Suprapubic skin (tissue), 4 donors: ENCODE measurements around the gene PRR36. TPM values are rescaled to one million over a fixed set of nuclear protein-coding genes. Genes with fewer than 3 reads are reported as not detected.

ENCODE experiments used
- DNase-seq, 2 donors: peaks; one replicate each; pipeline ENCODE4 v3.0.0-alpha.2; 2019; ENCODE audit warnings: low spot score in 2 of 2
- H3K27ac ChIP-seq: fragments of 200-600 bp; sonication (generic); one replicate; pipeline ENCODE4 v1.5.1; 2019
- H3K27me3 ChIP-seq: fragments of 200-600 bp; sonication (generic); one replicate; pipeline ENCODE4 v1.5.1; 2019
- H3K36me3 ChIP-seq: fragments of 200-600 bp; sonication (generic); one replicate; pipeline ENCODE4 v1.5.1; 2019
- H3K4me1 ChIP-seq: fragments of 200-600 bp; sonication (generic); one replicate; pipeline ENCODE4 v1.5.1; 2019
- H3K4me3 ChIP-seq: fragments of 200-600 bp; sonication (generic); one replicate; pipeline ENCODE4 v1.5.1; 2019; ENCODE audit warnings: mild to moderate bottlenecking
- H3K9me3 ChIP-seq: fragments of 200-600 bp; sonication (generic); one replicate; pipeline ENCODE4 v1.5.1; 2019
- CTCF ChIP-seq, 2 donors: fragments of 200-600 bp in 1 of 2; fragments of 450-650 bp in 1 of 2; sonication (generic) in 1 of 2; IDR thresholded peaks; one replicate each; pipeline ENCODE4 v1.5.1; 2016 to 2019; ENCODE audit warnings: antibody characterized with exemption in 2 of 2, mild to moderate bottlenecking in 1 of 2, moderate library complexity in 1 of 2
- EP300 ChIP-seq: sonication (generic); formaldehyde crosslinking; IDR thresholded peaks from one replicate; pipeline ENCODE4 v1.6.1; 2017; ENCODE audit warnings: antibody characterized with exemption
- POLR2A ChIP-seq, 2 donors: fragments of 450-650 bp; IDR thresholded peaks; one replicate each; pipeline ENCODE4 v1.6.1; 2017; ENCODE audit warnings: antibody characterized with exemption in 2 of 2, mild to moderate bottlenecking in 2 of 2, moderate library complexity in 2 of 2
- POLR2AphosphoS5 ChIP-seq, 3 donors: sonication (generic); formaldehyde crosslinking; IDR thresholded peaks; one replicate each; pipeline ENCODE4 v1.6.1; 2017; ENCODE audit warnings: antibody characterized with exemption in 3 of 3
- WGBS: methylation state at CpG from one replicate; pipeline ENCODE4 v1.1.5; 2018; 5-methylcytosine and 5-hydroxymethylcytosine counted together
- total RNA-seq, 4 donors: library from RNA; depleted of rRNA; stranded (reverse); fragments of >200 nt; gene quantifications; one replicate each; pipeline ENCODE4 v1.1.0, GENCODE V29; 2016

The PRR36 gene
- total RNA-seq, 4 donors from 2014 or later = 0.26 to 1.1 (median 0.74) TPM

- H3K4me1 ChIP-seq = peaks cover 11% of the 10 kb centered on the region
- H3K9me3 ChIP-seq = no peaks in the 10 kb centered on the region
- WGBS = 83% methylated on average over 14 of the region's 20 CpGs
- no peak for DNase-seq
- TF ChIP-seq POLR2AphosphoS5 (IDR thresholded peaks at IDR 0.05) (no peak), CTCF (IDR thresholded peaks at IDR 0.05) (no peak), EP300 (no peak), POLR2A (IDR thresholded peaks at IDR 0.05) (no peak)
- peaks cover 2% of the 10 kb centered on the region for H3K36me3 ChIP-seq
- H3K4me3 ChIP-seq = no peak overlapping the region
- no peaks in the 10 kb centered on the region for H3K27me3 ChIP-seq
- H3K27ac ChIP-seq = no peak overlapping the region
Observed at GRCh38 chr19:7845390-7846154, 28.6 kb downstream of the PRR36 start.

DNA sequence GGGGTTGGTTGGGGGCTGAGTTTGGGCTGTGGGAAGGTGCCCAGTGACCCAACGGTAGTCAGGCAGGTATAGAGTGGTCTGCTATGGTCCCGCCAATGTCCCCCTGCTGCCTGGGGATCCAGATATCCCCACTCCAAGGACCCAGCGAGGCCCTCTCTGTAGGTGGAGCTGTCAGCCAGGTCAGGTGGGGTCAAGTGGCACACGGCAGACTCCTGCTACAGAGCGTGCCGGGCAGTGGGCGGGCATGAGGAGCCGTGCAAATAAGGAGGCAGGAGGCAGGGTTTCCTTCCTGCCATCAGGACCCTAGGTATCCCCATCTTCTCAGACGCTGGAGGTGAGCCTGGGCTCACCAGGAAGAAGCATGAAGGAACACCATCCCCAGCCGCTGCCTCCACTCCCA, 29.2 kb downstream of the PRR36 start:
- DNase-seq = no peak
- no peak overlapping the region for H3K27ac ChIP-seq
- WGBS = 96% methylated on average over 4 of the region's 10 CpGs
- no peak for TF ChIP-seq EP300
- no peak for TF ChIP-seq POLR2AphosphoS5 (IDR thresholded peaks at IDR 0.05)
- TF ChIP-seq CTCF (IDR thresholded peaks at IDR 0.05) = no peak
- TF ChIP-seq POLR2A (IDR thresholded peaks at IDR 0.05) = no peak
- H3K4me1 ChIP-seq = peaks cover 4% of the 10 kb centered on the region
- no peaks in the 10 kb centered on the region for H3K9me3 ChIP-seq
- H3K4me3 ChIP-seq = no peak overlapping the region
- no peaks in the 10 kb centered on the region for H3K27me3 ChIP-seq
- peaks cover 2% of the 10 kb centered on the region for H3K36me3 ChIP-seq

- no peaks in the 10 kb centered on the region for H3K27me3 ChIP-seq
- no peak overlapping the region for H3K27ac ChIP-seq
- no peak for TF ChIP-seq POLR2AphosphoS5 (IDR thresholded peaks at IDR 0.05)
- no peak for TF ChIP-seq CTCF (IDR thresholded peaks at IDR 0.05)
- TF ChIP-seq EP300 = no peak
- no peak for TF ChIP-seq POLR2A (IDR thresholded peaks at IDR 0.05)
- no peak for DNase-seq
- no peaks in the 10 kb centered on the region for H3K4me1 ChIP-seq
- no peaks in the 10 kb centered on the region for H3K9me3 ChIP-seq
- H3K4me3 ChIP-seq = no peak overlapping the region
- 98% methylated on average over 5 of the region's 5 CpGs for WGBS
- peaks cover 2% of the 10 kb centered on the region for H3K36me3 ChIP-seq
Observed at GRCh38 chr19:7844405-7844804, 29.8 kb downstream of the PRR36 start.

DNA sequence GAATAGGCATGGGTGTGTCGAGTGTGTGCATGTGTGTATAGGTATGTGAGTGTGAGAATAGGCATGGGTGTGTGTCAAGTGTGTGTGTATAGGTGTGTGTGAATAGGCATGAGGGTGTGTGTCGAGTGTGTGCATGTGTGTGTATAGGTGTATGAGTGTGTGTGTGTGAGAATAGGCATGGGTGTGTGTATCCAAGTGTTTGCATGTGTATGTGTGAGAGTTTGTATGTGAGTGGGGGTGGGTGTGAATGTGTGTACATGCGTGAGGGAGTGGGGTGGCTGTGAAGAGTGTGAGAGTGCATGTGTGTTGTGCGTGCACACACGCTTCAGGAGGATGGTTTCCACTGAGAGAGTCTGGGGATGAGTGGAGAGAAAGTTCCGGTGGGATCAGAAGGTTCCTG, 30.7 kb downstream of the PRR36 start:
- DNase-seq = no peak
- H3K9me3 ChIP-seq = no peaks in the 10 kb centered on the region
- WGBS = 87% methylated on average over 6 of the region's 6 CpGs
- no peak overlapping the region for H3K27ac ChIP-seq
- no peaks in the 10 kb centered on the region for H3K4me1 ChIP-seq
- no peaks in the 10 kb centered on the region for H3K27me3 ChIP-seq
- no peak overlapping the region for H3K4me3 ChIP-seq
- H3K36me3 ChIP-seq = peaks cover 2% of the 10 kb centered on the region
- TF ChIP-seq POLR2A (IDR thresholded peaks at IDR 0.05) (no peak), POLR2AphosphoS5 (IDR thresholded peaks at IDR 0.05) (no peak), CTCF (IDR thresholded peaks at IDR 0.05) (no peak), EP300 (no peak)

- 93% methylated on average over 12 of the region's 12 CpGs for WGBS
- Histone ChIP-seq H3K4me1 (peaks cover 3% of the 10 kb centered on the region), H3K36me3 (peaks cover under 1% of the 10 kb centered on the region), H3K27me3 (no peaks in the 10 kb centered on the region), H3K9me3 (no peaks in the 10 kb centered on the region), H3K4me3 (no peak overlapping the region), H3K27ac (no peak overlapping the region)
- TF ChIP-seq POLR2AphosphoS5 (IDR thresholded peaks at IDR 0.05) (no peak), EP300 (no peak), POLR2A (IDR thresholded peaks at IDR 0.05) (no peak), CTCF (IDR thresholded peaks at IDR 0.05) (no peak)
- DNase-seq = no peak
Observed at GRCh38 chr19:7842661-7843294, 31.4 kb downstream of the PRR36 start.
